Activated naive CD4-positive, alpha-beta T cell treated with anti-CD3 and anti-CD28 coated beads, Interleukin-2, amount 50 U/mL, for 24 hours (primary cell): ENCODE measurements around the gene MEST.
A peak's percentile ranks its signal among the peaks of the same experiment; 100 is the strongest.
"Not testable (repeated sequence)": the region's sequence is repeated elsewhere in the genome, so short reads cannot be mapped to it uniquely, and the experiment has no call there.

Experiments used
- H3K27ac Mint-ChIP-seq: one replicate; pipeline ENCODE4 v1.8.0; 2021; ENCODE audit warnings: mild to moderate bottlenecking, mixed read lengths
- H3K27me3 Mint-ChIP-seq: one replicate; pipeline ENCODE4 v1.8.0; 2021; ENCODE audit warnings: mixed read lengths
- H3K36me3 Mint-ChIP-seq: one replicate; pipeline ENCODE4 v1.8.0; 2021; ENCODE audit warnings: mixed read lengths
- H3K4me1 Mint-ChIP-seq: one replicate; pipeline ENCODE4 v1.8.0; 2021; ENCODE audit warnings: mixed read lengths
- H3K4me3 Mint-ChIP-seq: one replicate; pipeline ENCODE4 v1.8.0; 2021; ENCODE audit warnings: mild to moderate bottlenecking, mixed read lengths
- H3K9me3 Mint-ChIP-seq: one replicate; pipeline ENCODE4 v1.8.0; 2021; ENCODE audit warnings: mixed read lengths

The MEST gene

DNA sequence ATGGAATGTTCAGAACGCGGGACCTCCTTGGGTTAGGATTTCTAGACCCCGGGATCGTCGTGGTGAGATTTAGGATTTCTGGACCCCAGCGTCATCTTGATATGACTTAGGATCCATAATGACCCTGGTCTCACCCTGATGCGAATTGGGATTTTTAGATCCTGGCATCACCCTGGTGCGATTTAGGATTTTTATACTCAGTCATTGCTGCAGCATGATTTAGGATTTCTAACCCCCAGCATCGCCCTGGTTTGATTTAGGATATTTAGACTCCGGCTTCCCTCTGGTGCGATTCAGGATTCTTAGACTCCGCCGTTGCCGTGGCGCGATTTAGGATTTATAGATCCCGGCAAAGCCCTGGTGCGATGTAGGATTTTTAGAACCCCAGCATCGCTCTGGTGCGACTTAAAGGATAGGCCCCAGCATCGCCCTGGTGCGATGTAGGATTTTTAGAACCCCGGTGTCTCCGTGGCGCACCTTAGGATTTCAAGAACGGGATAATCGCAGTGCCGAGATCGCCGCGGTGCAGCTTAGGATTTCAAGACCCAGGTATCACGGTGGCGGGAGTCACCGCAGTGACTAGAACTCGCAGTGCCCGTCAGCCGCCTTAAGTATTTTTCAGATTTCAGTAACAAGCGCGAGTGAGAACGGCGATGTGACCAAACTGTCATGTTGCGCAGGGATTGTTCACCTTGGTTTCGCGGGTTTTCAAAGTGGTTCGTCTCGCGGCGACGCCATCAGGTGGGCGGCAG is 814 bp downstream of the MEST start:
- Mint-ChIP-seq H3K4me3 (peak overlapping the region; percentile 47), H3K27ac (no peak overlapping the region), H3K4me1 (peaks cover 16% of the 10 kb centered on the region), H3K27me3 (peaks cover 25% of the 10 kb centered on the region), H3K9me3 (no peaks in the 10 kb centered on the region), H3K36me3 (peaks cover 2% of the 10 kb centered on the region)

DNA sequence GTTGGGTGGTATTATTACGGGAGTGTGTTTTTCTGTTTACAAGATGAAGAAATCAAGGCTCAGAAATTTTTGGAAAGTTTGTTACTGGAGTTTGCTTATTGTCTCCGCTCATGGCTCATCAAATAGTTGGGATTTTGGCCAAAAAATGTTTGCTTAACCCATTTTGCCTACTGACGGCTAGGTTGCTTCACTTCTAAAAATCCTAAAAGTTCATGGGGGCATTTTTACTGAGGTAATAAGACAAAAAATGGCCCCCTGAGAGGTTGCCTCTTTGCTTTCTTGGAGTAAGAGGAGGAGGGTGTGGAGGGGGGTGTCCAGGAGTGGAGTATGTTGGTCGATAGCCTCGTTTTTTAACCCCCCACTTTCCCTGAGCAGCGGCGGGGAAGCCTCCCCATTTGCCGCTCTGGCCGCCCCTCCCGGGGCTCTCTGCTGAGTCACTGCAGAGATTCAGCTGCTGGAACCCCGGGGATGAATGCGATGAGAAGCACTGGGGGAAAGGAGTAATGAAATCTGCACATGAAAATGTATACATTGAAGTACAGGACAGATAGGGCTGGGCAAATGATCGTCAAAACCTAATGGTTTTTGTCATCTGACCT is 1.5 kb downstream of the MEST start:
- Mint-ChIP-seq H3K27ac (no peak overlapping the region), H3K27me3 (peaks cover 25% of the 10 kb centered on the region), H3K9me3 (no peaks in the 10 kb centered on the region), H3K4me3 (peak overlapping the region; percentile 47), H3K4me1 (peaks cover 16% of the 10 kb centered on the region), H3K36me3 (peaks cover 2% of the 10 kb centered on the region)

DNA sequence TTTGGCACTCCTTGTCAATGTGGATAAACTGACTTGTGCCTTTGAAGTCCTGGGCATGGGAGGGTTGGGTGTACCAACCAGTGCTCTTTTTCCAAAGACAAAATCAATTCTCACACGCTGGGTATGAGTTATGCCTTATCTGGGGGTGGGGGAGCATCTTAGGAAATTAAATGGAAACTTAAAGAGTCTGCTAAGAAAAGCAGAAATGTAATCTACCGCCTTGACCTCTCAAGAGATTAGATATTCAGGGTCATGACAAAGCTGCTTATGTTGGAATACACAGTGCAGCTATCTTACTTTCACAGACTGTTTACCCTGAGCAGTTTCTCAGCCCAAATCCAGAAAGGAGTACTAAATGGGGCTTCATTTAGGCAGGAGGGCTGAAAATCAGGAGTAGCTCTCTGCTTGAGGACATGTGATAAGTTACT is 2.6 kb downstream of the MEST start:
- Mint-ChIP-seq H3K4me3 (no peak overlapping the region), H3K4me1 (peaks cover 16% of the 10 kb centered on the region), H3K9me3 (no peaks in the 10 kb centered on the region), H3K27me3 (peaks cover 25% of the 10 kb centered on the region), H3K27ac (no peak overlapping the region), H3K36me3 (peaks cover 2% of the 10 kb centered on the region)

- Mint-ChIP-seq H3K9me3 (no peaks in the 10 kb centered on the region), H3K4me1 (no peaks in the 10 kb centered on the region), H3K36me3 (peaks cover 8% of the 10 kb centered on the region), H3K27me3 (peaks cover 2% of the 10 kb centered on the region), H3K27ac (no peak overlapping the region), H3K4me3 (no peak overlapping the region)
Observed at GRCh38 chr7:130500463-130500862, 8.6 kb downstream of the MEST start.

DNA sequence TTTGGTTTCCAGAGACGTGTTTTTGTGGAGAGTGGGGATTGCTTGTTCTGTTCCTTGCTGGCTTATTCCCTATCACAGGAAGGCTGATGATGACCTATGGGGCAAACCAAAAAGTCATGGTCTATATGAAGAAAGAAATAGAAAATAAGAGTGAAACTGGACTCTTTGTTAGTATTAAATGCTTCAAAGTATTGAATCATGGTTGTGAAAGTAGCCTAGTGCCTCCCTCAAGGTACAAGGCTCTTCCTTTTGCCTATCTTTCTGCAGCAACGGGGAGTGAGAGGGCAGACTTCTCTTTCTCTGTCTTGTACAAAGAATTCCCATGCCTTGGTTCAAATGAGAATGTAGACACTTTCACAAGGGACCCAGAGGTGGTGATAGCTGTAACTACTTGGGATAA is 9.0 kb downstream of the MEST start:
- peaks cover 8% of the 10 kb centered on the region for H3K36me3 Mint-ChIP-seq
- H3K27ac Mint-ChIP-seq = no peak overlapping the region
- H3K9me3 Mint-ChIP-seq = no peaks in the 10 kb centered on the region
- H3K4me1 Mint-ChIP-seq = no peaks in the 10 kb centered on the region
- H3K27me3 Mint-ChIP-seq = no peaks in the 10 kb centered on the region
- no peak overlapping the region for H3K4me3 Mint-ChIP-seq

GRCh38 chr7:130505753-130506152 is 13.9 kb downstream of the MEST start:
- no peak overlapping the region for H3K4me3 Mint-ChIP-seq
- no peaks in the 10 kb centered on the region for H3K9me3 Mint-ChIP-seq
- H3K4me1 Mint-ChIP-seq = no peaks in the 10 kb centered on the region
- H3K36me3 Mint-ChIP-seq = peaks cover 12% of the 10 kb centered on the region
- no peaks in the 10 kb centered on the region for H3K27me3 Mint-ChIP-seq
- H3K27ac Mint-ChIP-seq = no peak overlapping the region

DNA sequence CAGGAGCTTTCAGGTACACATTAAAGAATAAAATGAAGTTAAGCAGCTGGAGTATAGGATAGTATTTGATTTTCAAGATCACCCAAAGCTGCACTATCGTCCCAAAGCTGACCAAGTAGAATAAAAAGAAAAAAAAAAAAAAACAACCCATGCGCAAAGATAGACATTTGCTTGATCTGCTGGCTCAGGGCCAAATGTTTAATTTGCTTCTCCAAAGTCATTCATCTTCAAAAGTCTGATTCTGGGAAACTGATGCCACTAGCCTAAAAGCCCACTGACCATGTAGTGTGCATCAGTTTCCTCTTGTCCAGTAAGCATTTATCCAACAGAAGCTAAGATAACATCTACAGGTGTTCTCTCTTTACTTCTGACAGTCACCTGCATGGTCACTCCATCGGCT is 14.5 kb downstream of the MEST start:
- H3K27ac Mint-ChIP-seq = no peak overlapping the region
- peaks cover 11% of the 10 kb centered on the region for H3K36me3 Mint-ChIP-seq
- H3K4me1 Mint-ChIP-seq = no peaks in the 10 kb centered on the region
- no peaks in the 10 kb centered on the region for H3K9me3 Mint-ChIP-seq
- no peak overlapping the region for H3K4me3 Mint-ChIP-seq
- H3K27me3 Mint-ChIP-seq = no peaks in the 10 kb centered on the region

GRCh38 chr7:130512038-130512437 is 20.2 kb downstream of the MEST start:
- not testable (repeated sequence) for H3K36me3 Mint-ChIP-seq, H3K27me3 Mint-ChIP-seq, H3K4me3 Mint-ChIP-seq, H3K9me3 Mint-ChIP-seq, H3K27ac Mint-ChIP-seq, H3K4me1 Mint-ChIP-seq

- H3K27me3 Mint-ChIP-seq = no peaks in the 10 kb centered on the region
Observed at GRCh38 chr7:130513447-130513846, 21.6 kb downstream of the MEST start.

GRCh38 chr7:130515315-130516040 is 23.6 kb downstream of the MEST start:
- no peak overlapping the region for H3K4me3 Mint-ChIP-seq
- no peaks in the 10 kb centered on the region for H3K4me1 Mint-ChIP-seq
- no peaks in the 10 kb centered on the region for H3K36me3 Mint-ChIP-seq
- no peaks in the 10 kb centered on the region for H3K9me3 Mint-ChIP-seq
- no peak overlapping the region for H3K27ac Mint-ChIP-seq
- H3K27me3 Mint-ChIP-seq = no peaks in the 10 kb centered on the region

More at GRCh38 chr7:130513447-130513846, 21.6 kb downstream of the MEST start:
- Mint-ChIP-seq H3K36me3 (no peaks in the 10 kb centered on the region), H3K4me1 (no peaks in the 10 kb centered on the region), H3K27ac (no peak overlapping the region), H3K9me3 (no peaks in the 10 kb centered on the region), H3K4me3 (no peak overlapping the region)

DNA sequence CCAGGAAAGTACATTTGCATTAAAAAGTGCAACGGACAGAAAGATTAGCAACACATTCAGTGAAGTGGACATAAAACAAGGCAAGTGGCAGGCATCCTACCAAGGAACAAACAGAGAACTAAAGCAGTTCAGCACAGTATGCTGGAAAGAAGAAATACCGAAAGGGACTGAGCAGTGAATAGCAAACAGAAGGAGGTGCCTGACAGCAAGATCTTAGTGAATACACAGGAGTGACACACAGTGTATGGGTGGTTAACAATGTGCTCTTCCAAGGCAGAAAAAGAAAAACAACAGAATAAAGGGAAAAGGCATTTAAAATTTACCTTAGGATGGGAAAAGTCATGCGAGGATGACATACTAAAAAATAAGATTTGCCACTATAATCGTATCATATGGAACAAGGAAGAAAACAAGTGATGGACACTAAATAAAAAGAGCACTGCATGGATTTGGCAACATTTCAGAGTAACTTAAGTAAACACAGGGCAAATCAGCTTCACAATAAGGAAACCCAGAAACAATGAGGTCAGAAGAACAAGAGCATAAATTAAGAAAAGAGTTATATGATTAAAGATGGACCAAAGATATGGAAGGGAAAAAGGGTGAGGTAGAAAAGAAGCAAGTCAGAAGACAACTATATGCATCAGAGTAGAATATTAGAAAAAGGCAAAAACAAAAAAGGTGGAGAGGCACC is 29.5 kb downstream of the MEST start:
- H3K4me1 Mint-ChIP-seq = no peaks in the 10 kb centered on the region
- no peaks in the 10 kb centered on the region for H3K27me3 Mint-ChIP-seq
- no peaks in the 10 kb centered on the region for H3K36me3 Mint-ChIP-seq

DNA sequence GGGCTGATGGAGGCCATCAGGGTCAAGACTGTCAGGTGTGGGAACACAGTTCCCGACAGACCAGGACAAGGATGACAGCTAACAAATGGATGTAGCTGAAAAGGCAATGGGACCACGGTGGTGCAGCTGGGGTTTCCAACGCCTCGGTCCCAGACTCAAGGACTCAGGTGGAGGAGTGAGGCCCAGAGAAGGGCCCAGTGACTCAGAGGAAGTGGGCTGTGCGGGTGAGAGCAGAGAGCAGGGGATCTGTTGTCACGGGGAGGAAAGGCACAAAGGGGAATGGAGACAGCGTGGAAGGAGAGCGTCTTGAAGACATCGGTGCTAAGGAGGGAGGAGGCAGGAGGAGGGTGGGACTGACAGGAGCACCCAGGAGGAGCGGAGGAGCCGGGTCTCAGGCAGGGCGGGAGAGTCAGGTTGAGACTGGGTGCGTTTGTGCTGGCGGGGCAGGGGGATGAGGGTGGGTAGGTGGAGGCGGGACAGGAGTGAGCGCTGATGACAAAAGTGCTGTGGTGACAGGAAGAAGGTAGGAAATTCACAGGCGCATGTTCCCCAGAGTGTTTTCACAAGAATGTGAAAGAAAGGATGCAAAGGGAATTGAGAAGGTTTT is 31.7 kb downstream of the MEST start:
- not testable (repeated sequence) for H3K4me3 Mint-ChIP-seq, H3K9me3 Mint-ChIP-seq, H3K27ac Mint-ChIP-seq, H3K4me1 Mint-ChIP-seq, H3K36me3 Mint-ChIP-seq, H3K27me3 Mint-ChIP-seq

More for the DNA sequence above, 29.5 kb downstream of the MEST start:
- no peaks in the 10 kb centered on the region for H3K9me3 Mint-ChIP-seq
- H3K27ac Mint-ChIP-seq = no peak overlapping the region
- H3K4me3 Mint-ChIP-seq = no peak overlapping the region

DNA sequence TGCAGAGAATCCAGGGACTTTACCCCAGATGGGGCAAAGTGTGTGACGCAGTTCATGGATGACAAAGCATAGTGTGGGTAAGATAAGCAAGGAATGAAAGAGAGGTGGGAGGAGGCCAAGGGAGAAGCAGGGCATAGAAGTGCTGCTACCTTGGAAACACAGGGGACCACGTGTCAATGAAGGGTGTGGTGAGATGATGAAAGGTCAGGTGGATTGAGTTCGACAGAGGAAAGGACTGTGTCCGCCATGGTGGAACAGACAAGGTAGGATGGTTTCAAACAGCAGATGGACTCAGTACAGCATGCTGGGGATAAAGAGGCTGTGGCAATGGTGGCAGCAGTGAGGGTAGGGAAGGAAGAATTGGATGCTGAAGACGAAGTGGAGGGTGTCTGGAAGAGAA is 32.7 kb downstream of the MEST start:
- H3K9me3 Mint-ChIP-seq = no peaks in the 10 kb centered on the region
- peaks cover 4% of the 10 kb centered on the region for H3K36me3 Mint-ChIP-seq
- no peak overlapping the region for H3K4me3 Mint-ChIP-seq
- no peaks in the 10 kb centered on the region for H3K27me3 Mint-ChIP-seq
- H3K4me1 Mint-ChIP-seq = no peaks in the 10 kb centered on the region
- no peak overlapping the region for H3K27ac Mint-ChIP-seq

- Mint-ChIP-seq H3K36me3 (peaks cover 16% of the 10 kb centered on the region), H3K4me3 (peak overlapping the region; percentile 8)
- H3K27me3 Mint-ChIP-seq, H3K9me3 Mint-ChIP-seq, H3K4me1 Mint-ChIP-seq, H3K27ac Mint-ChIP-seq: not testable (repeated sequence)
Observed at GRCh38 chr7:130527752-130528355, 36.0 kb downstream of the MEST start.

- Mint-ChIP-seq H3K4me3 (no peak overlapping the region), H3K36me3 (peaks cover 16% of the 10 kb centered on the region), H3K27ac (no peak overlapping the region), H3K27me3 (no peaks in the 10 kb centered on the region), H3K4me1 (no peaks in the 10 kb centered on the region), H3K9me3 (no peaks in the 10 kb centered on the region)
Observed at GRCh38 chr7:130529417-130529816, 37.5 kb downstream of the MEST start.
